Superior temporal gyrus (tissue), 1 donor: ENCODE results near the gene CYSLTR2.
"Not testable (repeated sequence)": the region's sequence is repeated elsewhere in the genome, so short reads cannot be mapped to it uniquely, and the experiment has no call there.

ENCODE experiments used
- DNase-seq: peaks from one replicate; pipeline ENCODE4 v3.0.0-alpha.2; 2016; ENCODE audit errors: extremely low spot score

CYSLTR2 gene

DNA sequence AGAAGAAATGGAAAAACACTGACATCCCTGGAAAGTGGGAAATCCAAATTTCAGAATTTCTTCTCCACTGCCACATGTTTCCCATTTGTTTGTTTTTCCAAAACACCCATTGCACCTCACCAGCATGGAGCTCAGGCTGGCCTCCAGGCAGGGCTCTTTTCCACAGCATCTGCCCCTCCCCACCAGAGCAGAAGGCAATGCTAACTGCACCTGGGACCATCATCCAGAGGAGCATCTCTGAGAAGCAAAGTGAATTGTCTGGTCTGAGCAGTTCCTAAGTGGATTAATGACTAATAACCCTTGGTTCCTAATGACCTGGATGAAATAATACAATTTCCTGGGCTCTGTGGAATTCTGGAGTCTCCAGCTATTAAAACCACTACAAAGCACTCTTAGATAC lies 8.8 kb upstream of the CYSLTR2 start:
- DNase-seq = no peak

DNA sequence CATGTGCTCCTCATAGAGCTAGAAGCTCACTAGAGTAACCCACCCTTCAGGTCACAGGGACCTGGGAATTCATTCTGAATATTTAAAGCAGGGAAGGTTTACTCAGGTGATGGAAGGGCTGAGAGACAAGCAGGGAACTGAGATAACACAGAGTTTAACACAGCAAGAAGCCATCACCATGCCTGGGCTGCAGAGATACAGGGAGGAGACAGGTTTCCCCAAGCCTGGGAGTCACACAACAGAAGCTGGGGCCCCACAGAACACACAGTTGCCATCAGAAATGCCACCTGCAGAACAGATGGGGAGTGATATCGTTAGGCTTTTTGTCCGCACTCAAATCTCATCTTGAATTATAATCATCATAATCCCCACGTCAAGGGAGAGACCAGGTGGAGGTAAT lies 7.9 kb upstream of the CYSLTR2 start:
- no peak for DNase-seq

DNA sequence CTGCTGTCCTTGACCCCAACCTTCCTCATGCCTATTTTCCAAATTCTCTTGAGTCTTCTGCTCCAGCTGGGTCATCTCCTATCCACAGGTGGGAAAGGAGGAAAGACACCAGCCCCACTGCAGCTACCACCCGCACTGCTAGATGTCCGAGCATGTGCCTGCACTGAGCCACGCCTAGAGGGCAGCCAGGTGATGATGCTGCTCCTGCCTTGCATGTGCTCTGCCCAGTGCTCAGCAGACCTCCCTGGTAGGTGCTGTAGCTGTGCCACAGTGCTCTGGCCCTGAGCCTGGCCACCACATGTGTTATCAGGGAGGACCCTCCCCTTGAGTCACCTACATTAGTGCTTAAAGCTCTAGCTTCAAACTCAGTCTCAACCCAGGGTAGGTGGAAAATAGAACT lies 6.9 kb upstream of the CYSLTR2 start:
- DNase-seq = no peak

DNA sequence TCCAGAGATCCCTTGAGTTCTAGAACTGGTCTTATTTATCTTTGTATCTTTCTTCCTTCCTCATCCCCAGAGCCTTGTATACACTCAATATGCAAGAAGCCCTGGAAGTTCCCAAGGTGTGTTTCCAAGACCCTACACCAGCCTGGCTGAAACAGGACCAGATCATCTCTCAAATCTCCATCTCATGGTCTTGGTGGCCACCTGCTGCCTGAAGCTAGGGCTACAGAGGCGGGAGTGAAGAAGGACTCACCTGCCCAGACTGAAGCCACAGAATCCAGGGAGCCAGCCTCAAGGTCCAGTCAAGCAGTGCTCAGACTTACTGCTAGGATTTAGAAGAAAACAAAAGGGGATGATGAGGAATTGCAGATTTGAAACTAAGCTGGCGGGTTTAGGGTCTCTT lies 6.1 kb upstream of the CYSLTR2 start:
- DNase-seq = no peak

DNA sequence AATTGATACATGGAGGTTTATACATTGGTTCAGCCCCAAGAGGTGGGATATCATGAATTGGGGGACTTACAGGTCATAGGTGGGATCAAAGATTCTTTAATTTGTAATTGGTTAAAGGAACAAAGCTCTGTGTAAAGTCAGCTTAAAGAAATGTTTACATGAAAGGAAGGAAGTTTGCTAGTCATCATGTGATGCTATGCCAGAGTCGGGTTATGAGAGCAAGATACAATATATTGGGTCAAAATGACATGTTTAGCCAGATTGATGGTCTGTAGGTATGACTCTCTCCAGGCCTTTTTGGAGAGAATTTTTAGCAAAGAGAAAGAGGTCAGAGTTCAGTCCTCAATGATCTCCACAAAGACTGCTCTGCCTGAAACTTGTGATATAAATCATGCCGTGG lies 5.3 kb upstream of the CYSLTR2 start:
- DNase-seq = no peak

DNA sequence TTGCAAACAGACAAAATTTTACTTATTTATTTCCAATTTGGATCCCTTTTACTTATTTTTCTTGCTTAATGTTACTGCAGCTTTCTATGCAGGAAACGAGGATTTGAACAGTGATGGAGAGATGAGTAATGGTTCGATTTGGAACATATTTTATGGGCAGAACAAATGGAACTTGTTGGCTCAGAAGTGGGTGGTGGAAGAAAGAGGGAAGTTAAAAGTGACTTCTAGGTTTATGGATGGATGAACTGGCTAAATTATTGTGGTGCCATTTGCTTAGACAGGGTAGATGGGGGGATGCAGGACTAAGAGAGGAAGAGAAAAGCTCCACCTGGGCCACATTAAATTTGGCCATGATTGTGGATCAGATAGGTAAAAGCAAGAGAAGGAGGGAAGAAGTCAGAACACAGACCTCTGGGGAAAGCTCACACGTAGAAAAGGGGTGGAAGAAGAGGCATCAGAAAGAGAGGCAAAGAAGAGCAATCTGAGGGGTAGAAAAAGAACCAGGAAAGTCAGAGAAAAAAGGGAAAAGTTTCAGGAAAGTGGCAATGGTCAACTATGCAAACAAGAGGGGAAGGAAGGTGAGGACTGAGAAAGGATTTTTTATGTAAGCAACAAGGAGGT lies 768 bp upstream of the CYSLTR2 start:
- no peak for DNase-seq

DNA sequence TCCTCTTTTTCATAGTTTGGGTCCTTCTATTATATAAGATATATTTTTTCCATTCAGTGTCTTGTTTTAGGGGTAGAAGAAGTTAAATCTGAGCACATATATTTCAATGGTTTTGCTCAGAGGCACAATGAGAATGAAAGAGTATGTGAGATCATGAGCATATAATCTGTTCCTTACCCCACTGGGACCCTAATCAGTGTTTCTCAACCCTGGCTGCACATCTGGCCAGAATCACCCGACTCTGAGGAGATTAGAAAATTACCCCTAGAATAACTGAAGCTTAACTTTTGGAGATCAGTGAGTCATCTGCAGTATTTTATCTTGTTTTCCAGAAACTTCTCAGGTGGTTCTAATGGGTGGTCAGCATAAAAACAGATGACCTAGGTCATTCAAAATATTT lies 782 bp downstream of the CYSLTR2 start:
- DNase-seq = no peak

DNA sequence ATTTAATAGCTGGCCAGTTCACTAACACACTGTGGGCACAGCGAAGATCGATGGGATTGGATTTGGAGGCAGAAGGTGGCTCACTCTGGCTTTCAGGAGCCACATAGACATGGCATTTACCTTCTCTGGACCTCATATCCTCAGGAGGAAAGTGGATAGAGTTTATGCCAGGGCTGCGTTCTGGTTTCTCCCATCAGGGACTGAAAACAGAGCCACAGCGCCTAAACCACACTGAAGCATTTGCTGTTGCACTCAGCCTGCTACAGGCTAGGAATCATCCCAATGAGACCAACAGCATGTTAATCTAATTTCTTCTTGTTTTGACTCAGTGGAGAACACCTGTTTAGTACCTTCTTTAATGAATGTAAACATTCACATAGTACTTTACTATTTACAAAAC lies 1.6 kb downstream of the CYSLTR2 start:
- no peak for DNase-seq

DNA sequence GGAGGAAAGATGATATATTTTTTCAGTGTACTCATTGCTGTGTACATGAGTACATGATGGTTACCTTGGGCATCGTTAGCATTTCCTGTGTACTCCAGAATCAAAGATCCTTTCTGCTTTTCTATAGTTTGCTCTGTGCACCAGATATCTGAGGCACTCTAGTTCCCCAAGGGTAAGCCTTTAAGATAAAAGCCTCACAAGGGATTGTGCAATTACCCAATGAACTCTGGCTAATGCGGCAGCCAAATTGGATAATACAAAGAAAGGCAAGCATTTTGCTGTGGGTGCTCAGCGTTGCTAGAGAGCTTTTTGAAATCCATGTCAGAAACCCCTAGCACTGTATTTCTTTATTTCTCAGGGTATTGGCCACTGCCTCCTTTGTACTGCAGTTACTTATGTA lies 2.9 kb downstream of the CYSLTR2 start:
- DNase-seq = no peak

DNA sequence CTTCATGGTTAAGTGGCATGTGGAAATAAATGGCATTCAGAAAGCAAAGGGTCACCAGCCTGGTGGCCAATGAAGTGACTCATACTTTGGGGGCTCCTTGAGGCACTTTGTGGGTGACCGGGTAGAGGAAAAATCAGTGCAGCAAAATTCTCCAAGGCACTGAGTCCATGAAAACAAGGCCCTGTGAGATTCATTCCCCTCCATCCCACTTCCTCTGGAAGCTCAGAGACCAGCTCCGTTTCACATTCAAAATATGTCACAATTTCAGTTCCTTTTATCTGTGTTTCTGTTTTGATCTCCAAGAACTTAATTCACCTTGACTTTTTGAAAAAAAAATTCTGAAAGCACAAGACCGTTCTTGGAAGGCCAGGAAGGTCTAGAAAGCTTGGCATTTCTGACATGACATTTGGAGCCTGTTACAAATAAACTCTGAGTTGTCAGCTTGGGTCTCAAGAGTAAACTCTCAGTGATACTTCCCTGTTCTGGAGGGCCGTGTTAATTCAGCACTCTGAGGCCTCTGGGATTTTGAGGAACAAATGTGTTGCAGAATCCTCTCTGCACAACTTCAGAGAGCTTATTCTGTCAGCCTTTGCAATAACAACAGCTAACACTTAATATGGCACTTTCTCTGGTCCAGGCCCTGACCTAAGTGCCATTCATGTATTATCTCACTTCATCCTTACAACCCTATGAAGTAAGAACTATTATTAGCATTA lies 6.8 kb downstream of the CYSLTR2 start:
- no peak for DNase-seq

DNA sequence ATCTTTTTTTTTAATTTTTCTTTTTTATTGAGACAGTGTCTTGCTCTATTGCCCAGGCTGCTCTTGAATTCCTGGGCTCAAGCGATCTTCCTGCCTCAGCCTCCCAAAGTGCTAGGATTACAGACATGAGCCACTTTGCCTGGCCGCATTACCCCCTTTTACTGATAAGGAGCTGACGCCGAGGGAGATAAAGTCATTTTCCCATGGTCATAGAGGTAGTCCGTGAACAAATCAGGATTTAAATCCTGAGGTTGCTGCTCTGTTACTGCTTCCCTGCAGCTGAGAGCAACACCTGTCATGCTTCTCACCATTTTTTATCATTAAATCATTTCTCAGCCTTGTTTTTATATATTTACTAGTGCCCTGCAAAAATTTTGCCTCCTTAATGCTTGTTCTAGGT lies 7.4 kb downstream of the CYSLTR2 start:
- no peak for DNase-seq

DNA sequence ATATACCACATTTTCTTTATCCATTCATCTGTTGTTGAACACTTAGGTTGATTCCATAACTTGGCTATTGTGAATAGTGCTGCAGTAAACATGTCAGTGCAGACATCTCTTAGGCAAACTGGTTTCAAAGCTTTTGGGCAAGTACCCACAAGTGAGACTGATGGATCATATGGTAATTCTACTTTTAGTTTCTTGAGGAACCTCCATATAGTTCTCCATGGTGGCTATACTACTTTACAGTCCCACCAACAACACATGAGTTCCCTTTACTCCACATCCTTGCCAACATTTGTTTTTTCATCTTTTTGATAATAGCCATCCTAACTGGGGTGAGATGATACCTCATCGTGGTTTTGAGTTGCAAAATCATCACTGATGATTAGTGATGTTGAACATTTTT lies 8.5 kb downstream of the CYSLTR2 start:
- DNase-seq = no peak

DNA sequence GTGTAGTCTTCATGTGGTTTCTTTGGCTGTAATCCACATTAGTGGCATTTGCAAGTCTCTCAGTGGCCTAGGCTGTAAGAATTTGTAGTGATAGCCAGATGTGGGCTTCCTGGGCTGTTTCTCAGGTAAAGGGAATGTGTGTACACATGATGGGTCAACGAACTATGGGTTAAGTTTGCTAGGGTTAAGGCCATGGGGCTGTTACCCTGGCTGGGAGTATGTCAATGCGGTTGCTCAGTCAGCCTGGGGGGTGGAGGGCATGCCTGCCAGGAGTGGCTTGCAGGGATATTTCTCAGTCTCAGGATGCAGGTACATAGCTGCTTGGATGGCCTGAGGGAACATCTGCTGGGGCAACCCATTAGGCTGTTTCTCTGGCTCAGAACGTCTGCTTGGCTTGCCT lies 13.4 kb downstream of the CYSLTR2 start:
- no peak for DNase-seq

DNA sequence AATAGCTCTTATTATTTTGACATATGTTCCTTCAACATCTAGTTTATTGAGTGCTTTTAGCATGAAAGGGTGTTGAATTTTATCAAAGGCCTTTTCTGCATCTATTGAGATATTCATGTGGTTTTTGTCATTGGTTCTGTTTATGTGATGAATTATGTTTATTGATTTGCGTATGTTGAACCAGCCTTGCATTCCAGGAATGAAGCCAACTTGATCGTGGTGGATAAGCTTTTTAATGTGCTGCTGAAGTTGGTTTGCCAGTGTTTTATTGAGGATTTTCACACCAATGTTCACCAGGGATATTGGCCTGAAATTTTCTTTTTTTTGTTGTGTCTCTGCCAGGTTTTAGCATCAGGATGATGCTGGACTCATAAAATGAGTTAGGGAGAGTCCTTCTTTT lies 17.7 kb downstream of the CYSLTR2 start:
- not testable (repeated sequence) for DNase-seq

DNA sequence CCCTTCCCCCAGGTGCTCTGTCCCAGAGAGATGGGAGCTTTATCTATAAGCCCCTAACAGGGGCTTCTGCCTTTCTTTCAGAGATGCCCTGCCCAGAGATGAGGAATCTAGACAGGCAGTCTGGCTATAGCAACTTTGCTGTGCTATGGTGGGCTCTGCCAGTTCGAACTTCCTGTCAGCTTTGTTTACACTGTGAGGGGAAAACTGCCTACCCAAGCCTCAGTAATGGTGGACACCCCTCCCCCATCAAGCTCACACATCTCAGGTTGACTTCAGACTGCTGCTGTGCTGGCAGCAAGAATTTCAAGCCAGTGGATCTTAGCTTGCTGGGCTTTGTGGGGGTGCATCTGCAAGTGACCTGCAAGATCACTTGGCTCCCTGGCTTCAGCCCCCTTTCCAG lies 21.5 kb downstream of the CYSLTR2 start:
- no peak for DNase-seq

DNA sequence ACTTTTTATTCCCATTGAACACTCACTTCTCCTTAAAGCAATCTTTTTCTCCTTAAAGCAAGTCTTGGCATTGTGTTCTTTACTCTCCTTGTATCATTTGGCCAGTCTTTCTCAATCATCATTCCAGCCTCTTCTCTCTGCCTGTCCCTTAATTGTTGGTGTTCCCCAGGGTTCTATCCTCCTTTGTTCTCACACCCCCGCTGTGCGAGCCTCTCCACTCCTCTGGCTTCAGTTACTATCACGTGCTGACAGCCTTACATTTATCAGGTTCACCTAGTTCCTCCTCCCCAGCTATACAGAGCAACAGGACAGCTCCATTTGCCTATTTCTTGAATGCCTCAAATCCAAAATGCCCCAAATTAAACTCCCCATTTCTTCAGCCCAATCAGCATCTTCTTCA lies 24.6 kb downstream of the CYSLTR2 start:
- DNase-seq = no peak

DNA sequence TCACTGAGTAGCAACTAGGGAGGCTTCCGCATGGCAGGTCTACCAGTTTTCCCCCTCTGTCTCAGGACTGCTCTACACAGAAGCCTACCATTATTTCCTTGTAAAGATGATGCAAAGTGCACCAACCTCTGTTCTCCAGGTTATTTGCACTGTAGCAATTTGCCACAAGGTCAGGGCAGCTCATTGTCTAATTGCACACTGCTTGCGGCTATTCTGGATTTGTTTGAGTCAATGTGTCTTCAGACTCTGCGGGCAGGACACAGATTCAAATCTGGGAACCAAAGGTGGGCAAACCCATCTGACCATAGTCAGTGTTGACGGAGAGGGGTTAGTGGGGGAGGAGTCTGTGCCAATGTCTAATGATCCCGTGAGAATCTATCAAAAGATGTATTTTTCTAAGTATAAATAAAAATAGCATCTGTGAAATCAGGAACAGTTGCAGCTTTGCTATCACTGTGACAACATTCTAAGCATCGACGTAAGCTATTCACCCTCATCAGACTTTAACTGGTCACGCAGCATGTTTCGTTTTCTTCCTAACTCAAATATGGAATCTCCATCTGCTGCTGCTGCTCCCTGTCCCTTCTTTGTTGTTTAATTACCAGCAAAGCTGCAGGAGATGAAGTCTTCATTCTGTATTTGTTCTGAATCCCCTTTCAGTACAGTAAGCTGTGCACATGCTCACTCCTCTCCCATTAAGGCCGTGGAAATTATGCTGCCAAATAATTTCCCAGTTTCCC lies 26.4 kb downstream of the CYSLTR2 start:
- DNase-seq = no peak

DNA sequence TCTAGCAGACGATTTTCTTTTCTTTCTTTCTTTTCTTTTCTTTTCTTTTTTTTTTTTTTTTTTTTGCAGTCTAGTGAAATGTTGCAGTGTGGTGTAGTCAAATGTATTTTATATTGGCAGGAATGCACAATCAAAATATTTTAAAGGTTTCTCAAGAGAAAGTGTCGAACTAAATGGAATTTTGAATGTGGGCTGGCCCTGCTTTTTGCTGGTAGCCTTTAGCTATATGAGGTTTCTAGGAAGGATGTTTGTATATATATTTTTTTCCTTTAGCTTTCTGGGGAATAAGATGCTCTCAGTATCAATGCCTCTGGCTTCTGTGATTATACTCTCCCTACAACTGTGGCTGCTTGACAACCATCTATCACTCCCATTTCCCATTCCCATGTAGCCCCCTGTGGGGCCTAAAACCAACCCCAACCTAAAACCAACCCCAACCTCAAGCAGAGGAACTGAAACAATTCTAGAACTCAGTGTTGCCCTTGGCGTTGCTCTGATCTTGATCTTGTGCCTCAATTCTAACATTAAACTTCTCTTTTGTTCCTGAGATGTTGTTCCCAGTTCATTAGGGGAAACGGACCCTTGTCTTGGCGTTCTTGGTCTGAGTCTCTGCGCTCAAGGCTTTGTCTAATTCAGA lies 27.1 kb downstream of the CYSLTR2 start:
- no peak for DNase-seq

DNA sequence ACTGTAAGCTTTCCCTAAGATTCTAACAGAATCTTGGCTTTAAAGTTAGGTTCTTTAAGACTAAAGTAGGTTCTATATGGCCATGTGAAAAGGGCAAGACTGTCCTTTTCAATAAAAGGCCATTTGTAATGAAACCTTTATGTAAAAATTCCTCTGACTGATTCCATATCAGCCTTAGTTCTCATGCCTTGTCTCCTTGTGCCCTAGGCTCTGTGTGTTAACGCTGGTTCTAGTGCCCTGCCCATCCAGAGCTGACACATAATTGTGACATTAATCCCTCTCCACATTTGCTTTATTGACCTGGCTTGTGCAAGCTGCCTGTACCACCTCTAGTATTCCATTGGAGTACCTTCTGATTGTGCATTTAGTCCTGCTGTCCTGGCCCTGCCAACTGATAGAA lies 28.2 kb downstream of the CYSLTR2 start:
- no peak for DNase-seq

DNA sequence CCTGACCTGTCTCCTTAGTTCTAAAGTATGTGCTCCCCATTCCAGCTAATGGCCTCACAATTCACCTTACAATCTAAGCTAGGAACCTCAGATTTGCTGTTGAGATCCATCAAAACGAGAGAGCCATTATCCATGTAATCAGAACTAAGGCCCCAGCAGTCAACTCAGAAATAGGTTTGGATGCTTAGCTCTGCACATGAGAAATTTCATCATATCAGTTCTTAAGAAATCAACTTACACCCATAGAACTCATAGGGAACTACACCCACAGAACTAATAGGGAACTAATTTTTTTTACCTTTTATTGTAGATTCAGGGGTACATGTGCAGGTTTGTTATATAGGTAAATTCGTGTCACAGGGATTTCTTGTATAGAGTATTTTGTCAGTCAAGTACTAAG lies 28.7 kb downstream of the CYSLTR2 start:
- DNase-seq = no peak

DNA sequence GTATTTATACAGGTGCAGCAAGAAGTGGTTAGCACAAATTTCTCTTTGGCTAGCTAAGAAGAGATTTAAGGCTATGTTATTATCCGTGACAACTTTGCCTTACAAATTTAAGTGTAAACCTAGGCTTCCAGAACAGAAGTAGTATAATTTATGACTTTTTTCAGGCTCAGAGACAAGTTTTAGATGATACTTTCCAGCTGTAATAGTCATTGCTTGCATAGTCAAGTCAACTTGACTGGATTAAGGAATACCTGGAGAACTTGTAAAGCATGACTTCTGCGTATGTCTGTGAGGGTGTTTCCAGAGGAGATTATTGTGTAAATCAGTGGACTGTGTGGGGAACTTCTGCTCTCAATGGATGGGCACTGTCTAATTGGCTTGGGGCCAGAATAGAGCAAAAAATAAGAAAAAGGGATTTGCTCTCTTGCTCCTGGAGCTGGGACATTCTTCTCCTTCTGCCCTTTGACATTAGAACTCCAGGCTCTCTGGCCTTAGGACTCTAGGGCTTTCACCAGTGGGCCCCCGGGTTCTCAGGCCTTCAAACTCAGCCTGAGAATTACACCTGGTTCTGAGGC lies 33.0 kb downstream of the CYSLTR2 start:
- no peak for DNase-seq

DNA sequence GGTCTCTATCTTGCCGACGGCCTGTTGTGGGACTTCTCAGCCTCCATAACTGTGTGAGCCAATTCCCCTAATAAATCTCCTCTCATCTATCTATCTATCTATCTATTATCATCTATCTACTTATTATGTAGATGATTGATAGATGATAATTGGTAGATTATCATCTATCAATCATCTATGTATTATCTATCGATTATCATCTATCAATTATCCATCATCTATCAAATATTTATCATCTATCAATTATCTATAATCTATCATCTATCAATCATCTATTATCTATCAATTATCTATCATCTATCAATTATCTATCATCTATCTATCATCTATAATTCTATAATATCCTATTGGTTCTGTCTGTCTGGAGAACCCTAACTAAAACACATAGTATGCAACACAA lies 33.5 kb downstream of the CYSLTR2 start:
- no peak for DNase-seq
